CD8-positive, alpha-beta memory T cell (primary cell): ENCODE data around the gene PTBP1. TPM values are rescaled to one million over a fixed set of nuclear protein-coding genes. Genes with fewer than 3 reads are reported as not detected.
"Not testable (repeated sequence)": the region's sequence is repeated elsewhere in the genome, so short reads cannot be mapped to it uniquely, and the experiment has no call there.

Experiments used
- CTCF ChIA-PET: fragments of 350-600 bp; sonication (Branson Sonifier 250); formaldehyde crosslinking; loops from one replicate; lab custom pipeline; 2021; ENCODE audit warnings: antibody characterized with exemption; lab: Charles Lee
- POLR2A ChIA-PET: fragments of 350-600 bp; sonication (Branson Sonifier 250); formaldehyde crosslinking; loops from one replicate; lab custom pipeline; 2021; ENCODE audit warnings: antibody characterized with exemption; lab: Charles Lee
- DNase-seq, 5 donors: peaks; one replicate each; pipeline versions ENCODE4 v3.0.0 to v3.0.0-alpha.2; 2020 to 2022; ENCODE audit warnings: mixed read lengths in 1 of 5
- H3K27ac ChIP-seq: one replicate; pipeline ENCODE4 v1.7.0; 2013; ENCODE audit warnings: low read depth, mild to moderate bottlenecking, low read length, moderate library complexity
- H3K27me3 ChIP-seq: 2 replicates; pipeline ENCODE4 v1.7.0; 2013; ENCODE audit warnings: low read length, mild to moderate bottlenecking; ENCODE audit not compliant: insufficient read depth, poor library complexity, severe bottlenecking
- H3K36me3 ChIP-seq: 2 replicates; pipeline ENCODE4 v1.7.0; 2013; ENCODE audit warnings: mild to moderate bottlenecking, low read length, moderate library complexity; ENCODE audit not compliant: insufficient read depth
- H3K4me1 ChIP-seq: 2 replicates; pipeline ENCODE4 v1.7.0; 2013; ENCODE audit warnings: mild to moderate bottlenecking, low read length, moderate library complexity; ENCODE audit not compliant: insufficient read depth
- H3K4me3 ChIP-seq: 2 replicates; pipeline ENCODE4 v1.7.0; 2013; ENCODE audit warnings: mild to moderate bottlenecking, low read length
- H3K9me3 ChIP-seq: 2 replicates; pipeline ENCODE4 v1.7.0; 2013; ENCODE audit warnings: mild to moderate bottlenecking, low read length
- H3K27ac Mint-ChIP-seq, 8 donors: one replicate each; pipeline ENCODE4 v1.8.0; 2020 to 2021; ENCODE audit warnings: mixed read lengths in 8 of 8, mild to moderate bottlenecking in 6 of 8, inconsistent platforms in 3 of 8, moderate library complexity in 3 of 8
- H3K27me3 Mint-ChIP-seq, 2 donors: one replicate each; pipeline ENCODE4 v1.8.0; 2020 to 2021; ENCODE audit warnings: mixed read lengths in 2 of 2, mild to moderate bottlenecking in 1 of 2, moderate library complexity in 1 of 2
- H3K36me3 Mint-ChIP-seq, 3 donors: one replicate each; pipeline ENCODE4 v1.8.0; 2020 to 2021; ENCODE audit warnings: mixed read lengths in 3 of 3, inconsistent platforms in 1 of 3, mild to moderate bottlenecking in 1 of 3
- H3K4me1 Mint-ChIP-seq, 3 donors: one replicate each; pipeline ENCODE4 v1.8.0; 2020 to 2021; ENCODE audit warnings: mixed read lengths in 3 of 3, inconsistent platforms in 1 of 3, mild to moderate bottlenecking in 1 of 3
- H3K4me3 Mint-ChIP-seq, 7 donors: one replicate each; pipeline ENCODE4 v1.8.0; 2020 to 2021; ENCODE audit warnings: mixed read lengths in 7 of 7, mild to moderate bottlenecking in 6 of 7, moderate library complexity in 4 of 7, inconsistent platforms in 2 of 7
- H3K9me3 Mint-ChIP-seq, 5 donors: one replicate each; pipeline ENCODE4 v1.8.0; 2020 to 2022; ENCODE audit warnings: mixed read lengths in 5 of 5, mild to moderate bottlenecking in 3 of 5, moderate library complexity in 2 of 5, inconsistent platforms in 1 of 5
- polyA plus RNA-seq: library from polyadenylated mRNA; unstranded; fragments of 300-500 nt; fragmentation: Illumina TruSeq; gene quantifications from one replicate; pipeline ENCODE4 v1.2.3, GENCODE V29; 2021
- total RNA-seq, 2 experiments: library from RNA; stranded (reverse); gene quantifications; one replicate each; pipeline ENCODE4 v1.2.3, GENCODE V29; 2021

The PTBP1 gene
- total and polyA plus RNA-seq, 3 experiments from 2014 or later = 177 to 978 (median 969) TPM

DNA sequence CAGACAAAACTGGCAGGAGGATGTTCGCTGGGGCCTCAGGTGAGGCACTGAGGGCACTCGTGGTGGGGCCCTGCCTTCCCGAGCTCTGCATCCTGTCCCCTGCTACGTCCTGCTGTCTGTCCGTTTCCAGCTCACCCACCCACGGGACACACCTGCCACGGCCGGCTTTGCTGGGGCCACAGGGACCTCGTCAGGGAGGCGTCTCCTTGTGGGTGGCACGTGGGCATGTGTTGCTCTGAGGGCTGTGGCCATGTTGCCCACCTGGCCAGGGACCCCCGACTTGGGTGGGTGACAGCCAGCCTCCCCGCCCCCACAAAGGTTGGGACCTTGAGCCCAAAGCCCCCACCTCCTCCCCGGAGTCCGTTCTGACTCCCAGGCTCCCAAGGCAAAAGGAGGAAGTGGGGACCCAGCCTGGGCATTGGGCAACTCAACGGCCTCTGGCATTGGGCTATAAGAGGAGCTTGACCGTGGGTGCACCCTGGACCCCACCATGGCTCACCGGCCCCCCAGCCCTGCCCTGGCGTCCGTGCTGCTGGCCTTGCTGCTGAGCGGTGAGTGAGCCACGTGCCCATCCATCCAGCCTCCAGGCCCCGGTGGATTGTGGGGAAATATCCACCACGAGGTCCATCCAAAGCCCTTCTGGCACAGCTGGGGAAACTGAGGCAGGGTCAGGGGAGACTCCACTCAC is 43.4 kb downstream of the PTBP1 start, which contains the start of gene PRTN3:
Gene PRTN3 (plus strand): TSS at position 481 of the 688 bp plus-strand sequence. CDS start 10 bp downstream, at position 491.
- no peaks in the 10 kb centered on the region for H3K9me3 ChIP-seq
- Mint-ChIP-seq H3K27me3 (peaks cover 20 to 35% of the 10 kb centered on the region in 2 donors), H3K36me3 (no peaks in the 10 kb centered on the region), H3K4me3 (no peak within 1 kb of the TSS), H3K9me3 (peaks cover 0 to 3% (median 0%) of the 10 kb centered on the region in 5 donors), H3K27ac (no peak within 1 kb of the TSS), H3K4me1 (peaks cover 0 to 13% (median 5%) of the 10 kb centered on the region in 3 donors)
- POLR2A ChIA-PET = interaction anchor here (0.6 kb wide), 1 partner anchor 43 kb away, joined by 3 read pairs; no protein-coding TSS in a partner anchor
- no peak within 1 kb of the TSS for H3K27ac ChIP-seq
- no peaks in the 10 kb centered on the region for H3K36me3 ChIP-seq
- H3K4me3 ChIP-seq = no peak within 1 kb of the TSS
- no peaks in the 10 kb centered on the region for H3K27me3 ChIP-seq
- CTCF ChIA-PET = no interaction called here
- no peak for DNase-seq
- no peaks in the 10 kb centered on the region for H3K4me1 ChIP-seq

DNA sequence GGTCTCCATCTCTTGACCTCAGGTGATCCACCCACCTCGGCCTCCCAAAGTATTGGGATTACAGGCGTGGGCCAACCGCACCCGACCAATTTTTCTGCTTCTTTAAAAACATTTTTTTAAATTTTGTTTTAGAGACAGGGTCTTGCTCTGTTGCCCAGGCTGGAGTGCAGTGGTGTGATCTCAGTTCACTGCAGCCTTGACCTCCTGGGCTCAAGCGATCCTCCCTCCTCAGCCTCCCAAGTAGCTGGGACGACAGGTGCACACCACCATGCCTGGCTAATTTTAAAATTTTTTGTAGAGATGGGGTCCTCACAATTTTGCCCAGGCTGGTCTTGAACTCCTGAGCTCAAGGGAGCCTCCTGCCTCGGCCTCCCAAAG is 45.5 kb downstream of the PTBP1 start:
- H3K9me3 Mint-ChIP-seq, H3K4me3 ChIP-seq, H3K36me3 ChIP-seq, H3K27ac ChIP-seq, H3K4me3 Mint-ChIP-seq, DNase-seq, H3K27me3 ChIP-seq, H3K4me1 Mint-ChIP-seq, H3K36me3 Mint-ChIP-seq, H3K4me1 ChIP-seq, CTCF ChIA-PET, H3K9me3 ChIP-seq: not testable (repeated sequence)
- POLR2A ChIA-PET = interaction anchor here (0.6 to 0.7 kb wide), 2 partner anchors 613 to 1456 kb away, joined by 3 to 4 read pairs; no protein-coding TSS in a partner anchor
- peaks cover 23 to 37% of the 10 kb centered on the region in 2 donors for H3K27me3 Mint-ChIP-seq
- peak overlapping the region in 1 of 8 donors; percentile 26 for H3K27ac Mint-ChIP-seq

DNA sequence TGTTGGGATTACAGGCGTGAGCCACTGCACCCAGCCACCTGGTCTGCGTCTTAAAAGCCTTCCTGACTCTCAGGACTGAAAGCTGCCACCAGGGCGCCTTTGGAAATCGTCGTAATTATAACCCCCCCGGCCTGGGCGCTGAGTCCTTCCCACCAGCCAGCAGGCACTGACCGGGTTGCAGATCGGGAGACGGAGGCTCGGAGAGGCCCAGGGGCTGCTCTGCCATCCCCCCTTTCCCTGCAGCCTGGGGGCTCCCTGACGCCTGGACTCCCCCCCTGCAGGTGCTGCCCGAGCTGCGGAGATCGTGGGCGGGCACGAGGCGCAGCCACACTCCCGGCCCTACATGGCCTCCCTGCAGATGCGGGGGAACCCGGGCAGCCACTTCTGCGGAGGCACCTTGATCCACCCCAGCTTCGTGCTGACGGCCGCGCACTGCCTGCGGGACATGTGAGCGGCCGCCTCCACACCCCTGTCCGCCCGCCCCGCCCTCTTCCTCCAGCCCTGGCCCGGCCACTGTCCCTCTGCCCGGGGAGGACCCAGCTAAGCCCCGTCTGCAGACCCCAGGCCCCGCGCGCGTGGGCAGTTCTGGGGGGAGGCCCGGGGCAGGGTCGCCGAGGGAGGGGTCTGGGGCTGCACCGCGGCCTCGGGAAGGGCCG is 46.1 kb downstream of the PTBP1 start:
- peak overlapping the region in 1 of 7 donors; percentile 32 for H3K4me3 Mint-ChIP-seq
- H3K27ac ChIP-seq = peak overlapping the region; percentile 38
- no peak overlapping the region for H3K4me3 ChIP-seq
- H3K27ac Mint-ChIP-seq = no peak overlapping the region
- H3K36me3 ChIP-seq = no peaks in the 10 kb centered on the region
- ChIA-PET CTCF (no interaction called here), POLR2A (interaction anchor here (0.6 to 0.7 kb wide), 2 partner anchors 612 to 1455 kb away, joined by 3 to 4 read pairs; no protein-coding TSS in a partner anchor)
- peaks cover 0 to 3% (median 0%) of the 10 kb centered on the region in 5 donors for H3K9me3 Mint-ChIP-seq
- H3K27me3 Mint-ChIP-seq = peaks cover 24 to 42% of the 10 kb centered on the region in 2 donors
- H3K4me1 Mint-ChIP-seq = peaks cover 0 to 10% (median 3%) of the 10 kb centered on the region in 3 donors
- no peaks in the 10 kb centered on the region for H3K36me3 Mint-ChIP-seq
- H3K27me3 ChIP-seq = peaks cover 2% of the 10 kb centered on the region
- no peaks in the 10 kb centered on the region for H3K4me1 ChIP-seq
- no peaks in the 10 kb centered on the region for H3K9me3 ChIP-seq
- no peak for DNase-seq

DNA sequence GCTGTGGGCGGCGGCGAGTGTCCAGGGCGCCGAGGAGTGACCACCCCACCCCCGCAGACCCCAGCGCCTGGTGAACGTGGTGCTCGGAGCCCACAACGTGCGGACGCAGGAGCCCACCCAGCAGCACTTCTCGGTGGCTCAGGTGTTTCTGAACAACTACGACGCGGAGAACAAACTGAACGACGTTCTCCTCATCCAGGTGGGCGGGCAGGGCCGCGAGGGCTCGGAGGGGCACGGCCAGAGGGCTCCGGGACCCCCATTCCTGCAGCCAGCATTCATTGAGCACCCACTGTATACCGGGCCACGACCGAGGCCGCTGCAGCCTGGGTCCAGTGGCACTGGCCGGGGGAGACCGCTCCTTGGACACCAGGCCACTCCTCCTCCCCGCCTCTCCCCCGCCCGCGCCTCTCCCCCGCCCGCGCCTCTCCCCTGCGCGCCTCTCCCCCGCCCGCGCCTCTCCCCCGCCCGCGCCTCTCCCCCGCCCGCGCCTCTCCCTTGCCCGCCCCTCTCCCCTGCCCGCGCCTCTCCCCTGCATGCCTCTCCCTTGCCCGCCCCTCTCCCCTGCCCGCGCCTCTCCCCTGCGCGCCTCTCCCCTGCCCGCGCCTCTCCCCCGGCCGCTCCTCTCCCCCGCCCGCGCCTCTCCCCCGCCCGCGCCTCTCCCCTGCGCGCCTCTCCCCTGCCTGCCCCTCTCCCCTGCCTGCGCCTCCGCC is 46.7 kb downstream of the PTBP1 start:
- Histone ChIP-seq H3K36me3 (no peaks in the 10 kb centered on the region), H3K27ac (peak overlapping the region; percentile 38), H3K4me3 (no peak overlapping the region), H3K27me3 (peaks cover 7% of the 10 kb centered on the region), H3K9me3 (no peaks in the 10 kb centered on the region), H3K4me1 (no peaks in the 10 kb centered on the region)
- H3K4me3 Mint-ChIP-seq = peak overlapping the region in 1 of 7 donors; percentile 40
- ChIA-PET POLR2A (no interaction called here), CTCF (no interaction called here)
- DNase-seq = no peak
- H3K9me3 Mint-ChIP-seq = peaks cover 0 to 3% (median 0%) of the 10 kb centered on the region in 5 donors
- no peak overlapping the region for H3K27ac Mint-ChIP-seq
- peaks cover 28 to 45% of the 10 kb centered on the region in 2 donors for H3K27me3 Mint-ChIP-seq
- peaks cover 0 to 10% (median 3%) of the 10 kb centered on the region in 3 donors for H3K4me1 Mint-ChIP-seq
- H3K36me3 Mint-ChIP-seq = no peaks in the 10 kb centered on the region

DNA sequence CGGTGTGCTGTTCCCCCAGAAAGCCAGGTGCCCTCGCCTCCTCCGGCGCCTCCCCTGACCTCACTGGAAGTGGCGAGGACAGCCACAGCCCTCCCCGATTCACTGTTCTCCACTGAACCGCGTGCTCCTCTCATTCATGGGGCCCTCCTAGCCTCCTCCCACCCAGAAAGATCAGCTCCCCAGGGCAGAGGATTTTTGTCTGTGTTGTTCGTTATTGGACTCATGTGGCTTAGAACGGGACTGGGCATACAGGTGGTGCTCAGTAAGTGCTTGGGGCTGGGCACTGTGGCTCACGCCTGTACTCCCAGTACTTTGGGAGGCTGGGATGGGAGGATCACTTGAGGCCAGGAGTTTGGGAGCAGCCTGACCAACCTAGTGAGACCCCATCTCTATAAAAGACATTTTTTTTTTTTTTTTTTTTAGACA is 47.3 kb downstream of the PTBP1 start:
- CTCF ChIA-PET = no interaction called here
- H3K27ac Mint-ChIP-seq = peak overlapping the region in 2 of 8 donors; percentile 21 to 47
- peak overlapping the region in 2 of 7 donors; percentile 40 to 41 for H3K4me3 Mint-ChIP-seq

DNA sequence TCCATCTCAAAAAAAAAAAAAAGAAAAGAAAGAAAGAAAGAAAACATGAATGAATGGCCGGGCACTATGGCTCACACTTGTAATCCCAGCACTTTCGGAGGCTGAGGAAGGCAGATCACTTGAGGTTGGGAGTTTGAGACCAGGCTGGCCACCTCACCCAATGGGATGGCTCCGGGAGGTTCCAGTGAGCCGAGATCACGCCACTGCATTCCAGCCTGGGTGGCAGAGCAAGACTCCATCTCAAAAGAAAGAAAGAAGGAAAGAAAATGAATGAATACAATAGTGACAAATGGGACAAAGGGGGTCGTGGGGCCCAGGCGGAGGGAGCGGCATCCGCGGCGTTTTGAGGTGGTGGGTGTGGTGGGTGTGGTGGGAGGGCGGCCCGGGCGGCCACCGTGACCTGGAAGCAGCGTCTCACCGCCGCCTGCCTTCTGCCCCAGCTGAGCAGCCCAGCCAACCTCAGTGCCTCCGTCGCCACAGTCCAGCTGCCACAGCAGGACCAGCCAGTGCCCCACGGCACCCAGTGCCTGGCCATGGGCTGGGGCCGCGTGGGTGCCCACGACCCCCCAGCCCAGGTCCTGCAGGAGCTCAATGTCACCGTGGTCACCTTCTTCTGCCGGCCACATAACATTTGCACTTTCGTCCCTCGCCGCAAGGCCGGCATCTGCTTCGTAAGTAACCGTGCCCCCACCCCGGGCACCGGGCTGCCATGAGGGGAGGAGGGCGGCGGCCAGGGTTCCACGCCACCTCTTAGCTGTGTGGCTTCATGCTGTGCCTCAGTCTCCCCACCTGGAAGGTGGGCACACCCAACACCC is 48.7 kb downstream of the PTBP1 start:
- Mint-ChIP-seq H3K27me3 (peaks cover 34 to 53% of the 10 kb centered on the region in 2 donors), H3K4me3 (no peak overlapping the region), H3K4me1 (peaks cover 0 to 10% (median 3%) of the 10 kb centered on the region in 3 donors), H3K27ac (peak overlapping the region in 1 of 8 donors; percentile 34), H3K9me3 (peaks cover 0 to 3% (median 0%) of the 10 kb centered on the region in 5 donors), H3K36me3 (no peaks in the 10 kb centered on the region)
- ChIA-PET CTCF (no interaction called here), POLR2A (no interaction called here)
- H3K4me3 ChIP-seq = no peak overlapping the region
- peaks cover 19% of the 10 kb centered on the region for H3K27me3 ChIP-seq
- no peaks in the 10 kb centered on the region for H3K36me3 ChIP-seq
- no peaks in the 10 kb centered on the region for H3K4me1 ChIP-seq
- H3K9me3 ChIP-seq = no peaks in the 10 kb centered on the region
- H3K27ac ChIP-seq = no peak overlapping the region
- DNase-seq = no peak

More for the DNA sequence above, 47.3 kb downstream of the PTBP1 start:
- no peak for DNase-seq
- Histone ChIP-seq H3K4me3 (no peak overlapping the region), H3K4me1 (no peaks in the 10 kb centered on the region), H3K27me3 (peaks cover 7% of the 10 kb centered on the region), H3K9me3 (no peaks in the 10 kb centered on the region), H3K36me3 (no peaks in the 10 kb centered on the region), H3K27ac (no peak overlapping the region)
- H3K27me3 Mint-ChIP-seq = peaks cover 33 to 48% of the 10 kb centered on the region in 2 donors
- POLR2A ChIA-PET = no interaction called here
- H3K4me1 Mint-ChIP-seq = peaks cover 0 to 10% (median 3%) of the 10 kb centered on the region in 3 donors
- H3K36me3 Mint-ChIP-seq = no peaks in the 10 kb centered on the region
- peaks cover 0 to 3% (median 0%) of the 10 kb centered on the region in 5 donors for H3K9me3 Mint-ChIP-seq

DNA sequence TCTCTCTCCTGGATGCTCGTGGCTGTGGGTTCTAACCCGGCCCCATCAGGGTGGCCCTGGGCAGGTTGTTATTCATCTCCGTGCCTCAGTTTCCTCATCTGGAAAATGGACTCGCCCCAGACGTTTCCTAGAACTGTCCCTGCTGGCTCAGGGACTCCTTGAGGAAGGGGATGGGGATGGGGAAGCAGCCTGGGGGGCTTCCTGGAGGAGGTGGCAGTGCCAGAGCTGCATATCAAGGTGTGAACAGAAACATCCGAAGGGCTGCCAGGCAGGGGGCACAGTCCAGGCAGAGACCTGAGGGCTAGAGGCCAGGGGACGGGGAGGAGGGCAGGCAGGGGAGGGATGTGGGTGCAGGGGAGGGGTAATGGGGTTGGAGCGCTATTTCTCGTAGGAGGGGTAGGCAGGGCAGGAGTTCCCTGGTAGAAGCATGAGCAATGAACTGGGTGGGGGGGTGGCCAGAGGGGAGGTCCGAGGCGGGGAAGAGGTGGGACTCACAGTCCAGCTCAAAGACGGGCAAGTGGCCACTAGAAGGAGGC is 51.2 kb downstream of the PTBP1 start:
- Mint-ChIP-seq H3K27me3 (peaks cover 32 to 45% of the 10 kb centered on the region in 2 donors), H3K9me3 (no peaks in the 10 kb centered on the region), H3K4me1 (peaks cover 0 to 5% (median 3%) of the 10 kb centered on the region in 3 donors), H3K36me3 (no peaks in the 10 kb centered on the region), H3K27ac (no peak overlapping the region), H3K4me3 (no peak overlapping the region)
- H3K4me1 ChIP-seq = no peaks in the 10 kb centered on the region
- no peak overlapping the region for H3K27ac ChIP-seq
- CTCF ChIA-PET = interaction anchor here (1.1 kb wide), 1 partner anchor 15 kb away, joined by 5 read pairs; no protein-coding TSS in a partner anchor
- POLR2A ChIA-PET = interaction anchor here (0.6 to 0.7 kb wide), 3 partner anchors 15 to 150 kb away, joined by 3 to 6 read pairs (median 3); no protein-coding TSS in a partner anchor
- no peaks in the 10 kb centered on the region for H3K9me3 ChIP-seq
- no peaks in the 10 kb centered on the region for H3K36me3 ChIP-seq
- peaks cover 19% of the 10 kb centered on the region for H3K27me3 ChIP-seq
- no peak for DNase-seq
- no peak overlapping the region for H3K4me3 ChIP-seq
